ENCODE results near the gene HNRNPH2. TPM values are rescaled to one million over a fixed set of nuclear protein-coding genes. Genes with fewer than 3 reads are reported as not detected.
A peak's percentile ranks its signal among the peaks of the same experiment; 100 is the strongest.

Gene HNRNPH2
- total and polyA plus RNA-seq, 9 of the 15 experiments (the other 6 are each of a cell fraction or from before 2014, with no cell fraction given), result 40.0 to 130 (median 60.3) TPM

- TF ChIP-seq MNT (conservative IDR thresholded peaks at IDR 0.05) (no peak), ZNF316 (IDR thresholded peaks at IDR 0.05) (peak; percentile 87), NR1H2 (CRISPR knock-in tag; IDR thresholded peaks at IDR 0.05) (no peak), FOXK1 (CRISPR knock-in tag; IDR thresholded peaks at IDR 0.05; ENCODE audit: borderline replicate concordance) (no peak), SMAD2 (IDR thresholded peaks at IDR 0.05; ENCODE audit: low read depth, low read length) (no peak), TRIM24 (IDR thresholded peaks at IDR 0.05) (no peak), MLLT1 (IDR thresholded peaks at IDR 0.05) (no peak), MAFG (tag; conservative IDR thresholded peaks at IDR 0.05) (peak; percentile 26; the same call in 1 of the 2 replicates), MAFF (IDR thresholded peaks at IDR 0.05; ENCODE audit: low read length) (peak; percentile 46), SUPT5H (IDR thresholded peaks at IDR 0.05) (peak; percentile 61), SMAD3 (CRISPR knock-in tag; conservative IDR thresholded peaks at IDR 0.05) (no peak), ZNF175 (CRISPR knock-in tag; IDR thresholded peaks at IDR 0.05; ENCODE audit: low read depth) (no peak), ZNF830 (CRISPR knock-in tag; IDR thresholded peaks at IDR 0.05) (no peak), ETV5 (CRISPR knock-in tag; IDR thresholded peaks at IDR 0.05; ENCODE audit: low read depth) (no peak), ZNF174 (CRISPR knock-in tag; IDR thresholded peaks at IDR 0.05) (no peak), MAFK (IDR thresholded peaks at IDR 0.05; ENCODE audit: low read length) (0 out of 2 replicates have a peak, but pooled peaks have one; percentile 26), C11orf30 (IDR thresholded peaks at IDR 0.05; ENCODE audit: low read depth) (peak; percentile 64), CBX1 (IDR thresholded peaks at IDR 0.05; ENCODE audit: low read depth) (no peak), ZNF253 (CRISPR knock-in tag; conservative IDR thresholded peaks at IDR 0.05) (no peak), POLR2A (conservative IDR thresholded peaks at IDR 0.05) (peak; percentile 69; the same call in 1 of the 2 replicates), CBX3 (IDR thresholded peaks at IDR 0.05; ENCODE audit: borderline replicate concordance in 1 of 2, low read length in 2 of 2) (no peak), NR2C2 (CRISPR knock-in tag; IDR thresholded peaks at IDR 0.05) (no peak), NR2C2 (tag; IDR thresholded peaks at IDR 0.05) (no peak), HNRNPH1 (optimal IDR thresholded peaks at IDR 0.05; ENCODE audit: low read depth, low read length) (no peak), LEF1 (IDR thresholded peaks at IDR 0.05) (no peak), ZNF740 (CRISPR knock-in tag; IDR thresholded peaks at IDR 0.05) (no peak), ZNF740 (tag; IDR thresholded peaks at IDR 0.05) (no peak), HDGF (IDR thresholded peaks at IDR 0.05) (no peak)
Measured at GRCh38 chrX:101393530-101394305, 14.3 kb upstream of the HNRNPH2 start (continued).

Measured in K562 (cell line).